HepG2 (cell line): Measurements from ENCODE around the gene PSMD2. TPM values are rescaled to one million over a fixed set of nuclear protein-coding genes. Genes with fewer than 3 reads are reported as not detected.

ENCODE experiments used
- ATAC-seq: fragments of 200-7000 bp; cut with Tn5 transposase; 3 replicates; pipeline ENCODE4 v1.9.1; 2020; ENCODE audit warnings: mild to moderate bottlenecking, moderate library complexity
- BruUV-seq: library from RNA; stranded (reverse); fragments of 400-500 nt; replicated peaks from 2 replicates; lab custom pipeline; 2021; lab: Mats Ljungman, UMichigan
- CTCF ChIA-PET: fragments of 300-600 bp; formaldehyde crosslinking; extraction: SDS; loops from one replicate; lab custom pipeline; 2021; ENCODE audit warnings: low total read pairs, inconsistent platforms, low intra/inter-chr PET ratio; lab: Yijun Ruan, JAX
- POLR2A ChIA-PET: fragments of 350-600 bp; sonication (Branson Sonifier 250); formaldehyde crosslinking; loops from one replicate; lab custom pipeline; 2020; ENCODE audit warnings: antibody characterized with exemption, inconsistent platforms; lab: Yijun Ruan, JAX
- DNase-seq: peaks from one replicate; pipeline ENCODE4 v3.0.0-alpha.2; 2015; ENCODE audit warnings: low spot score
- FAIRE-seq: peaks from 3 replicates; lab custom pipeline; 2011; peaks lifted over from hg19 to GRCh38; lab: Jason Lieb, UNC
- H2AFZ ChIP-seq: one replicate; pipeline ENCODE4 v1.6.1; 2011; ENCODE audit warnings: low read length, inconsistent platforms
- H3K27ac ChIP-seq: fragments of 300-600 bp; 3 replicates; pipeline ENCODE4 v1.8.0; 2011; ENCODE audit warnings: mixed run types, mild to moderate bottlenecking, mixed read lengths, low read length, inconsistent platforms; ENCODE audit not compliant: insufficient read depth; ENCODE audit errors: extremely low read length
- H3K27me3 ChIP-seq, 2 experiments: fragments of 200-600 bp in 1 of 2; 2 replicates in 1 of 2; 3 replicates in 1 of 2; pipeline versions ENCODE4 v1.6.0 to v1.8.0; 2011; ENCODE audit warnings: low read length in 2 of 2, mild to moderate bottlenecking in 2 of 2, moderate library complexity in 2 of 2, inconsistent platforms in 1 of 2; ENCODE audit not compliant: insufficient read depth in 2 of 2, control insufficient read depth in 1 of 2
- H3K36me3 ChIP-seq, 2 experiments: fragments of 200-600 bp in 1 of 2; replicated peaks in 1 of 2; 2 replicates in 1 of 2; 3 replicates in 1 of 2; pipeline versions ENCODE4 v1.5.1 to v1.8.0; 2011; ENCODE audit warnings: low read length in 2 of 2, inconsistent platforms in 1 of 2; ENCODE audit not compliant: insufficient read depth in 2 of 2, control insufficient read depth in 1 of 2
- H3K4me1 ChIP-seq: 2 replicates; pipeline ENCODE4 v1.5.1; 2012; ENCODE audit warnings: low read length, inconsistent platforms; ENCODE audit not compliant: insufficient read depth
- H3K4me2 ChIP-seq: 2 replicates; pipeline ENCODE4 v1.6.0; 2011; ENCODE audit warnings: low read depth, low read length, inconsistent platforms
- H3K4me3 ChIP-seq, 3 experiments: fragments of 200-600 bp in 1 of 3; sonication (generic), shearing (Covaris generic) in 1 of 3; replicated peaks in 1 of 3; 2 replicates each; pipeline ENCODE4 v1.5.1; 2011 to 2016; ENCODE audit warnings: low read length in 3 of 3, inconsistent platforms in 2 of 3, low read depth in 2 of 3, mild to moderate bottlenecking in 2 of 3, control low read depth in 1 of 3, mixed read lengths in 1 of 3; ENCODE audit not compliant: insufficient read depth in 1 of 3
- H3K79me2 ChIP-seq: one replicate; pipeline ENCODE4 v1.6.1; 2011; ENCODE audit warnings: low read length, inconsistent platforms; ENCODE audit not compliant: insufficient read depth
- H3K9ac ChIP-seq: 2 replicates; pipeline ENCODE4 v1.6.0; 2011; ENCODE audit warnings: mild to moderate bottlenecking, low read depth, low read length, inconsistent platforms; ENCODE audit not compliant: insufficient read depth
- H3K9me3 ChIP-seq: 2 replicates; pipeline ENCODE4 v1.5.1; 2012; ENCODE audit warnings: mild to moderate bottlenecking, low read length
- H4K20me1 ChIP-seq: 2 replicates; pipeline ENCODE4 v1.6.0; 2011; ENCODE audit warnings: inconsistent platforms, mild to moderate bottlenecking, low read length, moderate library complexity; ENCODE audit not compliant: insufficient read depth
- AGO1 ChIP-seq: fragments of 200-400 bp; formaldehyde crosslinking; IDR thresholded peaks from 2 replicates; pipeline ENCODE4 v1.6.1; 2017; ENCODE audit warnings: mild to moderate bottlenecking, low read depth, low read length, moderate library complexity; ENCODE audit not compliant: poor library complexity, severe bottlenecking
- AGO2 ChIP-seq: fragments of 200-400 bp; formaldehyde crosslinking; optimal IDR thresholded peaks from 2 replicates; pipeline ENCODE3; 2017; ENCODE audit warnings: mild to moderate bottlenecking, low read depth, low read length, moderate library complexity
- GABPB1 ChIP-seq: IDR thresholded peaks from 2 replicates; pipeline ENCODE4 v1.6.1; 2016; ENCODE audit warnings: mild to moderate bottlenecking, missing genetic modification reagents, moderate library complexity, missing compliant biosample characterization
- HNRNPLL ChIP-seq: fragments of 200-400 bp; formaldehyde crosslinking; IDR thresholded peaks from 2 replicates; pipeline ENCODE4 v1.6.1; 2017; ENCODE audit warnings: mild to moderate bottlenecking, low read depth, low read length; ENCODE audit not compliant: poor library complexity, severe bottlenecking
- ZNF136 ChIP-seq: sonication (generic); formaldehyde crosslinking; IDR thresholded peaks from 2 replicates; pipeline ENCODE4 v1.8.1; 2022; ENCODE audit warnings: low read depth, mild to moderate bottlenecking, moderate library complexity, missing genetic modification reagents
- ZNF263 ChIP-seq: sonication (generic); formaldehyde crosslinking; IDR thresholded peaks from 2 replicates; pipeline ENCODE4 v1.4.0; 2020; ENCODE audit warnings: missing genetic modification reagents
- ZNF274 ChIP-seq: sonication (generic); formaldehyde crosslinking; IDR thresholded peaks from 2 replicates; pipeline ENCODE4 v1.5.1; 2020; ENCODE audit warnings: mild to moderate bottlenecking, missing genetic modification reagents
- ZZZ3 ChIP-seq: sonication (generic); formaldehyde crosslinking; IDR thresholded peaks from 2 replicates; pipeline ENCODE4 v1.4.0; 2020; ENCODE audit warnings: missing genetic modification reagents, mild to moderate bottlenecking, borderline replicate concordance
- WGBS: methylation state at CpG from one replicate; pipeline ENCODE4 v1.1.6; 2017; ENCODE audit warnings: low lambda C conversion rate; 5-methylcytosine and 5-hydroxymethylcytosine counted together
- in situ Hi-C: cut with HindIII; loops from 2 replicates; pipeline ENCODE4 v1.10.0; 2017; ENCODE audit warnings: low pct_unique_long_range_greater_than_20kb; ENCODE audit not compliant: extremely low pct_ligation_motif_present
- intact Hi-C: fragments of 100-400 bp; cut with micrococcal nuclease; formaldehyde crosslinking; loops from one replicate; pipeline ENCODE4 v1.10.0; 2022; ENCODE audit not compliant: unreplicated experiment
- polyA plus RNA-seq, 8 experiments: library from polyadenylated mRNA; depleted of rRNA in 3 of 8; stranded (reverse) in 7 of 8; unstranded in 1 of 8; fragments of >200 nt; fragmentation: Illumina TruSeq in 4 of 8; extraction: Trizol in 4 of 8; gene quantifications; 2 replicates each; pipeline versions ENCODE4 v1.2.1 to v1.2.3, GENCODE V29; 2011 to 2016; ENCODE audit warnings: low read depth in 4 of 8, missing spikeins in 1 of 8, mixed read lengths in 1 of 8; ENCODE audit not compliant: insufficient read depth in 1 of 8
- total RNA-seq, 5 experiments: library from RNA; depleted of rRNA; stranded (reverse); fragments of >200 nt; fragmentation: Illumina TruSeq; extraction: Trizol; gene quantifications; 2 replicates each; pipeline ENCODE4 v1.2.3, GENCODE V29; 2016; ENCODE audit warnings: low read depth in 1 of 5
- TF ChIP-seq, protein P1 (sequence below): sonication (generic); formaldehyde crosslinking; IDR thresholded peaks from 2 replicates; pipeline ENCODE4 v1.4.0; 2020; ENCODE audit warnings: missing genetic modification reagents
- TF ChIP-seq, protein P2 (sequence below), 2 experiments: IDR thresholded peaks; 2 replicates each; pipeline ENCODE4 v1.6.1; 2011 to 2012; ENCODE audit warnings: low read length in 2 of 2, borderline replicate concordance in 1 of 2, low read depth in 1 of 2, mild to moderate bottlenecking in 1 of 2, moderate library complexity in 1 of 2
- TF ChIP-seq, protein P3 (sequence below): sonication (generic); formaldehyde crosslinking; IDR thresholded peaks from 2 replicates; pipeline ENCODE4 v1.4.0; 2020; ENCODE audit warnings: missing genetic modification reagents

The PSMD2 gene
- total and polyA plus RNA-seq, 2 of the 13 experiments (the other 11 are each of a cell fraction or from before 2014, with no cell fraction given), result 125 to 200 TPM

DNA sequence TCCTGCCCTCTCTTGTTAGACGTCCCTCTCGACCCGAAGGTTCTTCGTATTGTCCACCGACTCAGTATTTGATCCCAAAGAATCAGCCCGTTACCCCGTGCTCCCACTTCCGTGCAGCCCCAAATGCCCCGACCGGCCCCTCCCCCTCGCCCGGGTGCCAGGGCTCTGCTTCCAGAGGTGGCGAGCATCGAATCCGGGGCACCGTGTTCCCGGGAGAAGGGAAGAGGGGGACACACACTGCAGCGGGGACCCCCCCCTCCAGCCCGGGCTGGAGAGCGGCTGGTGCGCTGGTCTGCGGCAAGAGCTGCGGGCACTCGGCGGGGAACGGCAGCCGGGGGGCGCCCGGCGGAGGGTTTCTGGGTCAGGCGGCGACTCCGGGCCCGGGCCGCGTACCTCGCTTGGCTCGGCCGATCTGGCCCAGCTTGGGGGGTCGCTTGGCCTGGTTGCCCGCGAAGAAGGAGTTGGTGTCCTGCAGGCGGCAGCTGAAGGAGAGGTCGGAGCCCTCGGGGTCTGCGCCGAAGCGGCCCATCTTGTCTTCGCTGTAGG, 38.2 kb upstream of the PSMD2 start:
- CTCF ChIA-PET, result no interaction called here
- H3K9ac ChIP-seq, result no peak overlapping the region
- H2AFZ ChIP-seq, result no peak overlapping the region
- peak overlapping the region; percentile 84 for H3K4me2 ChIP-seq
- intact Hi-C loops (loop anchor here (1.0 kb wide), 1 partner anchor 25 kb away; no protein-coding TSS in a partner anchor), in situ Hi-C loops (no loop called here)
- H3K4me1 ChIP-seq, result peaks cover 24% of the 10 kb centered on the region
- POLR2A ChIA-PET, result interaction anchor here (1.6 kb wide), 1 partner anchor 11 kb away, joined by 8 read pairs; no protein-coding TSS in a partner anchor
- DNase-seq (no peak), FAIRE-seq (no peak), ATAC-seq (peak; percentile 18)
- BruUV-seq, result no TSS peak
- H3K36me3 ChIP-seq, result 0 out of 5 replicates have a peak, but pooled peaks cover 0 to 1% of the 10 kb centered on the region in 2 experiments
- no peak overlapping the region for H3K27ac ChIP-seq
- H3K4me3 ChIP-seq, result peak overlapping the region; percentile 61 to 73 (median 62)
- peaks cover 3 to 27% of the 10 kb centered on the region in 2 experiments for H3K27me3 ChIP-seq
- no peaks in the 10 kb centered on the region for H3K9me3 ChIP-seq
- peaks cover 12% of the 10 kb centered on the region; the same call in 1 of the 2 replicates for H4K20me1 ChIP-seq
- 0% methylated on average over 11 of the region's 49 CpGs for WGBS
- H3K79me2 ChIP-seq, result no peaks in the 10 kb centered on the region
- TF ChIP-seq GABPB1 (CRISPR knock-in tag), result 0 out of 2 replicates have a peak, but pooled peaks have one; percentile 16
- TF ChIP-seq, protein P1, sequence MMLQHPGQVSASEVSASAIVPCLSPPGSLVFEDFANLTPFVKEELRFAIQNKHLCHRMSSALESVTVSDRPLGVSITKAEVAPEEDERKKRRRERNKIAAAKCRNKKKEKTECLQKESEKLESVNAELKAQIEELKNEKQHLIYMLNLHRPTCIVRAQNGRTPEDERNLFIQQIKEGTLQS (CRISPR knock-in tag), result 0 out of 2 replicates have a peak, but pooled peaks have one; percentile 17
- TF ChIP-seq ZNF274, result 0 out of 2 replicates have a peak, but pooled peaks have one; percentile 65
- TF ChIP-seq, protein P2, sequence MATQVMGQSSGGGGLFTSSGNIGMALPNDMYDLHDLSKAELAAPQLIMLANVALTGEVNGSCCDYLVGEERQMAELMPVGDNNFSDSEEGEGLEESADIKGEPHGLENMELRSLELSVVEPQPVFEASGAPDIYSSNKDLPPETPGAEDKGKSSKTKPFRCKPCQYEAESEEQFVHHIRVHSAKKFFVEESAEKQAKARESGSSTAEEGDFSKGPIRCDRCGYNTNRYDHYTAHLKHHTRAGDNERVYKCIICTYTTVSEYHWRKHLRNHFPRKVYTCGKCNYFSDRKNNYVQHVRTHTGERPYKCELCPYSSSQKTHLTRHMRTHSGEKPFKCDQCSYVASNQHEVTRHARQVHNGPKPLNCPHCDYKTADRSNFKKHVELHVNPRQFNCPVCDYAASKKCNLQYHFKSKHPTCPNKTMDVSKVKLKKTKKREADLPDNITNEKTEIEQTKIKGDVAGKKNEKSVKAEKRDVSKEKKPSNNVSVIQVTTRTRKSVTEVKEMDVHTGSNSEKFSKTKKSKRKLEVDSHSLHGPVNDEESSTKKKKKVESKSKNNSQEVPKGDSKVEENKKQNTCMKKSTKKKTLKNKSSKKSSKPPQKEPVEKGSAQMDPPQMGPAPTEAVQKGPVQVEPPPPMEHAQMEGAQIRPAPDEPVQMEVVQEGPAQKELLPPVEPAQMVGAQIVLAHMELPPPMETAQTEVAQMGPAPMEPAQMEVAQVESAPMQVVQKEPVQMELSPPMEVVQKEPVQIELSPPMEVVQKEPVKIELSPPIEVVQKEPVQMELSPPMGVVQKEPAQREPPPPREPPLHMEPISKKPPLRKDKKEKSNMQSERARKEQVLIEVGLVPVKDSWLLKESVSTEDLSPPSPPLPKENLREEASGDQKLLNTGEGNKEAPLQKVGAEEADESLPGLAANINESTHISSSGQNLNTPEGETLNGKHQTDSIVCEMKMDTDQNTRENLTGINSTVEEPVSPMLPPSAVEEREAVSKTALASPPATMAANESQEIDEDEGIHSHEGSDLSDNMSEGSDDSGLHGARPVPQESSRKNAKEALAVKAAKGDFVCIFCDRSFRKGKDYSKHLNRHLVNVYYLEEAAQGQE (IDR thresholded peaks at IDR 0.05; ENCODE audit: borderline replicate concordance in 1 of 2, low read depth in 1 of 2, low read length in 2 of 2), result 0 out of 4 replicates have a peak, but pooled peaks of 1 of the 2 experiments have one; percentile 20
- TF ChIP-seq ZNF136 (CRISPR knock-in tag), result no peak
- TF ChIP-seq AGO1, result peak; percentile 85
- peak; percentile 32 for TF ChIP-seq HNRNPLL
- TF ChIP-seq ZNF263 (CRISPR knock-in tag), result 0 out of 2 replicates have a peak, but pooled peaks have one; percentile 29
- no peak for TF ChIP-seq ZZZ3
- peak; percentile 1 for TF ChIP-seq AGO2
- TF ChIP-seq, protein P3, sequence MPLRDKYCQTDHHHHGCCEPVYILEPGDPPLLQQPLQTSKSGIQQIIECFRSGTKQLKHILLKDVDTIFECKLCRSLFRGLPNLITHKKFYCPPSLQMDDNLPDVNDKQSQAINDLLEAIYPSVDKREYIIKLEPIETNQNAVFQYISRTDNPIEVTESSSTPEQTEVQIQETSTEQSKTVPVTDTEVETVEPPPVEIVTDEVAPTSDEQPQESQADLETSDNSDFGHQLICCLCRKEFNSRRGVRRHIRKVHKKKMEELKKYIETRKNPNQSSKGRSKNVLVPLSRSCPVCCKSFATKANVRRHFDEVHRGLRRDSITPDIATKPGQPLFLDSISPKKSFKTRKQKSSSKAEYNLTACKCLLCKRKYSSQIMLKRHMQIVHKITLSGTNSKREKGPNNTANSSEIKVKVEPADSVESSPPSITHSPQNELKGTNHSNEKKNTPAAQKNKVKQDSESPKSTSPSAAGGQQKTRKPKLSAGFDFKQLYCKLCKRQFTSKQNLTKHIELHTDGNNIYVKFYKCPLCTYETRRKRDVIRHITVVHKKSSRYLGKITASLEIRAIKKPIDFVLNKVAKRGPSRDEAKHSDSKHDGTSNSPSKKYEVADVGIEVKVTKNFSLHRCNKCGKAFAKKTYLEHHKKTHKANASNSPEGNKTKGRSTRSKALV (CRISPR knock-in tag), result 0 out of 2 replicates have a peak, but pooled peaks have one; percentile 8
